Measurements from ENCODE around the gene LLGL1.
A peak's percentile ranks its signal among the peaks of the same experiment; 100 is the strongest.

LLGL1 gene

GRCh38 chr17:18270046-18270931, 44.9 kb downstream of the LLGL1 start:
- no peaks in the 10 kb centered on the region for H3K27me3 Mint-ChIP-seq

DNA sequence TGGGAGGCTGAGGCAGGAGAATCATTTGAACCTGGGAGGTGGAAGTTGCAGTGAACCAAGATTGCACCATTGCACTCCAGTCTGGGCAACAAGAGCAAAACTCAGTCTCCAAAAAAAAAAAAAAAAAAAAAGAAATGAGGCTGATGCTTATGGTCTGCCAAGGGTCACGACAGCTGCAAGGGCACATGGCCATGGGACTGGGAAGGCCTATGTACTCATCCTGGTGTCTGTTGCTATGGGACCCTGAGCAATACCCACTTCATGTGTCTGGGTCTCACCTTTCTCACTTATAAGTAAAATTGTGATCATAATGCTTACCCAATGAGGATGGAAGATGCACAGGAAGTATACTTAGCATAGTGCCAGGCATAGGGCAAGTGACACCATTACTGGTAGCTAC, 51.6 kb downstream of the LLGL1 start:
- H3K27ac Mint-ChIP-seq: no peak overlapping the region
- H3K36me3 Mint-ChIP-seq: peaks cover 32 to 36% of the 10 kb centered on the region in 2 donors
- H3K9me3 Mint-ChIP-seq: no peaks in the 10 kb centered on the region
- H3K4me1 Mint-ChIP-seq: no peaks in the 10 kb centered on the region
- ATAC-seq (replicated peaks) (no peak), DNase-seq (no peak)
- H3K27me3 Mint-ChIP-seq: no peaks in the 10 kb centered on the region
- H3K4me3 Mint-ChIP-seq: no peak overlapping the region

More at GRCh38 chr17:18270046-18270931, 44.9 kb downstream of the LLGL1 start:
- Mint-ChIP-seq H3K4me1 (peaks cover 0 to 6% of the 10 kb centered on the region in 2 donors), H3K36me3 (peaks cover 11 to 18% of the 10 kb centered on the region in 2 donors), H3K9me3 (no peaks in the 10 kb centered on the region), H3K4me3 (no peak overlapping the region), H3K27ac (peak overlapping the region; percentile 73)
- peak in 1 of 2 donors; percentile 10 for ATAC-seq (replicated peaks)
- no peak for DNase-seq

DNA sequence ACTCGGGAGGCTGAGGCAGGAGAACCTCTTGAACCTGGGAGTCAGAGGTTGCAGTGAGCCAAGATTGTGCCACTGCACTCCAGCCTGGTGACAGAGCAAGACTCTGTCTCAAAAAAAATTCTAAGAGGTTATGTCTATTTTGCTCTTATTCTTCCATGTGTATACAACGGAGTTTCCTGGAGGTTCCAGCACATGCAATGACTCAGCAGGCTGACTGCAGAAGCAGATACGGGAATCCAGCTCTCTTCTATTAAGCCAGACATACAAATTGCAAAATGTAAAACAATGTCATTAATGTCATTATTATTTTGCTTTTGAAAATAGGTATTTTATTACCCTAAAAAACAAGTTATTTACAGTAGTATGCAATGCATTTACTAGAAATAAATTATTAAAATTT, 53.4 kb downstream of the LLGL1 start:
- Mint-ChIP-seq H3K36me3 (peaks cover 35 to 45% of the 10 kb centered on the region in 2 donors), H3K4me1 (no peaks in the 10 kb centered on the region), H3K4me3 (no peak overlapping the region), H3K27me3 (no peaks in the 10 kb centered on the region), H3K27ac (no peak overlapping the region), H3K9me3 (no peaks in the 10 kb centered on the region)
- DNase-seq (no peak), ATAC-seq (replicated peaks) (no peak)

GRCh38 chr17:18280249-18280648, 54.8 kb downstream of the LLGL1 start:
- DNase-seq: no peak
- H3K4me3 Mint-ChIP-seq: no peak overlapping the region
- H3K9me3 Mint-ChIP-seq: no peaks in the 10 kb centered on the region
- ATAC-seq (replicated peaks): no peak
- H3K36me3 Mint-ChIP-seq: peaks cover 43 to 53% of the 10 kb centered on the region in 2 donors
- no peaks in the 10 kb centered on the region for H3K4me1 Mint-ChIP-seq
- H3K27me3 Mint-ChIP-seq: no peaks in the 10 kb centered on the region
- no peak overlapping the region for H3K27ac Mint-ChIP-seq

DNA sequence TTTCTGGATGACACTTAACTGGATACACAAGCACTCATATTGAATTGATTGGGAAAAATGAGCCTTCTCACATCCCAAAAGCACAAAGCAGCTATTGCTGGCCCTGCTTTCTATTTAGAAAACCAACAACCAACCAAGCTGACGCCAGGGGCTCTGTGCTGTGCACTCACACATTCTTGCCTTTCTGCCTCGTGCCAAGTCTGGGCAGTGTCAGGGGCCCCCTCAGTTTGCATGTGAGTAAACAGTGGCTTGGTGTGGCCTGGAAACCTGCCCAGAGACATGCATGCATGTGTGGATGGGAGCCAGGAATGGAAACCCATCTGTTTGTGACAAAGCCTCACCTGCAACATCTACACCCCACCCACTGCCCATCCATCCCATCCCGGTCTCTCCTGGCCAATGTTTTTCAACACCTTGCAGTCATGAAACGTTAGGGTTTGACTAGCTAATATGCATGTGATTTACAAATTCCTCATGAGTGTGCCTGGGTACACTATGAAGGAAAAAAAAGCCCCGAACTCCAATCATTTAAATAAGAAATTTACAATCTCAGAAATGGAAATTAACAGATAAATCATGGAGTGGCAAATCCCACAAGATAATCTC, 55.4 kb downstream of the LLGL1 start:
- no peak overlapping the region for H3K27ac Mint-ChIP-seq
- ATAC-seq (replicated peaks): no peak
- no peaks in the 10 kb centered on the region for H3K27me3 Mint-ChIP-seq
- H3K4me3 Mint-ChIP-seq: no peak overlapping the region
- no peaks in the 10 kb centered on the region for H3K9me3 Mint-ChIP-seq
- H3K36me3 Mint-ChIP-seq: peaks cover 47 to 58% of the 10 kb centered on the region in 2 donors
- no peak for DNase-seq
- H3K4me1 Mint-ChIP-seq: no peaks in the 10 kb centered on the region

- no peaks in the 10 kb centered on the region for H3K4me1 Mint-ChIP-seq
- H3K9me3 Mint-ChIP-seq: no peaks in the 10 kb centered on the region
- H3K36me3 Mint-ChIP-seq: peaks cover 44 to 54% of the 10 kb centered on the region in 2 donors
- H3K4me3 Mint-ChIP-seq: no peak overlapping the region
- ATAC-seq (replicated peaks): no peak
- DNase-seq: no peak
- no peaks in the 10 kb centered on the region for H3K27me3 Mint-ChIP-seq
- H3K27ac Mint-ChIP-seq: no peak overlapping the region
Observed at GRCh38 chr17:18281788-18282187, 56.4 kb downstream of the LLGL1 start.

DNA sequence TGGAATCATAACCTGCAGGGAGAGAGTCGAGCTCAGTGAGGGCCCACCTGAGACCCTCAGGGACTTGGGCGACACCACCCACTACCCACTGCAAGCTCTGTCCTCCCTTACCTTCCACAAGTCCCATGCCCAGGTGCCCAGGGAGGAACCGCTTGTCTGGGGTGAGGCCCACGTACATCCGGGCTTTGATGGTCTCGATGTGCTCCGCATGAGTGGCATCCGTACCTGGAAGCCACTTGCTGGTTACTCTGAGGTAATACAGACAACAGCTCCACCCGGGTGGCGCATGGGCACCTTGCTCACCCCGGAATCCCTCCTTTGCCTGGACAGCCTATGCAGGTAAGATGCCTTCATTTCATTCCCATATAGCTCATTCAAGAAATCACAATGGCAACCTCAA, 59.9 kb downstream of the LLGL1 start:
- Mint-ChIP-seq H3K4me1 (no peaks in the 10 kb centered on the region), H3K27me3 (no peaks in the 10 kb centered on the region), H3K4me3 (no peak overlapping the region), H3K27ac (no peak overlapping the region), H3K36me3 (peaks cover 53 to 71% of the 10 kb centered on the region in 2 donors), H3K9me3 (no peaks in the 10 kb centered on the region)
- ATAC-seq (replicated peaks): no peak
- no peak for DNase-seq

DNA sequence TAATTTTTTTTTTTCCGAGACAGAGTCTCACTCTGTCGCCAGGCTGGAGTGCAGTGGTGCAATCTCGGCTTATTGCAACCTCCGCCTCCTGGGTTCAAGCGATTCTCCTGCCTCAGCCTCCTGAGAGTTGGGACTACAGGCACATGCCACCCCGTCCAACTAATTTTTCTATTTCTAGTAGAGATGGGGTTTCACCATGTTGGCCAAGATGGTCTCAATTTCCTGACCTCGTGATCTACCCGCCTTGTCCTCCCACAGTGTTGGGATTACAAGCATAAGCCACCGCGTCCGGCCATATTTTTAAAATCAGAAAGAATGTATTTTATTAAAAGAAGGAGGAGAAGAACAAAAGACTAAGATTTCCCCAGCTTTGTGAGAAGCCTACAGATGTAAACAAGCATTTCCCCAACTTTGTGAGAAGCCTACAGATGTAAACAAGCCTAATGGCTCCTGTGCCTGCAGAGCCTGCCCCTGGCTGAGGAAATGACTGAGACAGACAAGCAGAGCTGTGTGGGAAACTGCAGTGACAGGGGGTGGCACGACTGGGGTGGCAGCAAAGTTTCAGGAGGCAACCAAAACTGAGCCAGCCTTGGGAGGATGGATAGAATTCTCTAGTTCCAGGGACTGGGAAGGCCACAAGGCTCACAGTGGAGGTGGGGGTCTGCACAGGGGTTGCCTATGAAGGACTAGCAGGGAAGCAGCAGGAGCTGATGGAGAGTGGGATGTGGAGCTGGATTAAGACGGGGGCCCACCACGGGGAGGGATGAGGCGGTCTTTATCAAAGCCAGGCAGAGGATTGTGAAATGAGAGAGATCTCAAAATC, 66.5 kb downstream of the LLGL1 start:
- peaks cover 5 to 6% of the 10 kb centered on the region in 2 donors for H3K4me1 Mint-ChIP-seq
- ATAC-seq (replicated peaks): no peak
- H3K9me3 Mint-ChIP-seq: no peaks in the 10 kb centered on the region
- H3K4me3 Mint-ChIP-seq: no peak overlapping the region
- no peak for DNase-seq
- H3K27ac Mint-ChIP-seq: peak overlapping the region; percentile 17
- H3K36me3 Mint-ChIP-seq: peaks cover 53 to 66% of the 10 kb centered on the region in 2 donors
- H3K27me3 Mint-ChIP-seq: no peaks in the 10 kb centered on the region
